Measurements from ENCODE around the gene GJB5.
"Not testable (repeated sequence)": the region's sequence is repeated elsewhere in the genome, so short reads cannot be mapped to it uniquely, and the experiment has no call there.

The GJB5 gene

GRCh38 chr1:34773114-34773513, 18.3 kb downstream of the GJB5 start:
- not testable (repeated sequence) for H3K4me3 ChIP-seq (ENCODE audit: low read depth, low read length)

DNA sequence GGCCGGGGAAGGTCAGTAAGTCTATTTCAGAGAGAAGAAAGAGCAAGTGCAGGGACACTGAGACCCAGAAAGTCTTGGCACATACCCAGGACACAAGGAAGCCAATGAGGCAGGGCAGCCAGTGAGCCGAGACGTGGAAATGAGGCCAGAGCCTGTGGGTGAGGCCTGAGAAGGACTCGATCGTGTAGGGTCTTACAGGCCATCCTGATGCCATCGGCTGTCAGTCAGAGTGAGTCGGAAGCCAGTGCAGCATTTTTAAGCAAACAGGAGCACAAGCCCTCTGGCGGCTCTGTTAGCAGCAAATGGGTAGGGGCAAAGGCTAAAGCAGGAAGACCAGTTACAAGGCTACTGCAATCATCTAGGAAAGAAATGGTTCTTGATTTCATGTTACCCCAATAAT, 20.1 kb downstream of the GJB5 start:
- no peak overlapping the region for H3K4me3 ChIP-seq (ENCODE audit: low read depth, low read length)

DNA sequence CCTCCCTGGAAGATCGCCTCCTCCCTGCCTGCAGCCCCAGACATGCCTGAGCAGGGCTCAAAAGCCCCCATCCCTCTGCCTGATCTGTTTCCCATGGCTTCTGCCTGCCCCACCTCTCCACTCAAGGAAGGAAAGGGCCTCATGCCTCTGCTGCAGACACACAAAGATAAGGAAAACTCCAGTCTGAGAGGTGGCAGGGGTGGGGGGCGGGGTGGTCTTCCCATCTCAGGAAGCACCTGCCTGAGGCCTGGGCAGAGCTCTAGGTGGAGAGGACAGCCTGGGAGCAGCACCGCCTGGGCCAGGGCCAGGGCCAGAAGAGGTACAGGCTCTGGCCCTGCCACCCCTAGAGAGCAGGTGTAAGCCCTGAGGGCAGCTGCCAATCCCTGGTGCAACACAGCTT, 22.1 kb downstream of the GJB5 start:
- H3K4me3 ChIP-seq (ENCODE audit: low read depth, low read length) = no peak overlapping the region

DNA sequence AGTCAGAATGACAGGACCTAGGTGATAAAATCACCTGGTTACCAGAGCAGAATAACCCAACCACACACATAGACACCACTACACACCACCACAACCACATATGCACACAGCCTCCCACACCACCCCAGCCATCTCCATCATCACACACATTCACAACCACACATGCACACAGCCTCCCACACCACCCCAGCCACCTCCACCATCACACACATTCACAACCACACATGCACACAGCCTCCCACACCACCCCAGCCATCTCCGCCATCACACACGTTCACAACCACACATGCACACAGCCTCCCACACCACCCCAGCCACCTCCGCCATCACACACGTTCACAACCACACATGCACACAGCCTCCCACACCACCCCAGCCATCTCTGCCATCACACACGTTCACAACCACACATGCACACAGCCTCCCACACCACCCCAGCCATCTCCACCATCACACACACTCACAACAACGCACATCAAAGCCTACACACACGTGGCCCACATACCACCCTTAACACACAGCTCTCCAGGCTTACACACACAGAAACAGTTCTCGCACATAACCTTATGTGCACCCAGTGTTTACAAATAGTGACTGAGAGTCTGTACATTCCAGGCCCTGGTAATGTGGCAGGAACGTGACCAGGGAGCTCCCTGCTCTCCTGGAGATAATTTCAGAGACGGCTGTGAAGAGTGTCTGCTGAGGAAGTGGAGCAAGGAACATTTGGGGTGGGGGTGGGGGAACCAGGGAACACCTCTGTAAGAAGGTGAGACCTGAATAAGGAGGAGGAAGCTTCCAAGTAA, 22.9 kb downstream of the GJB5 start:
- H3K4me3 ChIP-seq (ENCODE audit: low read depth, low read length) = no peak overlapping the region

DNA sequence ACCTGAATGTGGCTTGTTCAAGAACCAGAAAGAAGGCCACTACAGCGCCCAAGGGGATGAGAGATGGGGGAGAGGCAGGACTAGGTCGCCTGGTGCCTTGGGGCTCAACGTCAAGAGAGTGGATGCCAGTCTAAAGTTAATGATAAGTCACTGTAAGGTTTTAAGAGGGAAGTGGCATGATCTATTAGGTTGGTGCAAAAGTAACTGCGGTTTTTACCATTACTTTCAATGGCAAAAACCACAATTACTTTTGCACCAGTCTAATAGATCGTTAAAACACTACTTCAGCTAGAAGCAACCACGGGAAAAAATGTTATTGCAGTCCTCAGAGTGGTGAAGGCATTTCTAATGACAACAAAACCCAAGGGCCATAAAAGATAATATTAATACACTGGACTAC, 23.5 kb downstream of the GJB5 start:
- H3K4me3 ChIP-seq (ENCODE audit: low read depth, low read length) = no peak overlapping the region

GRCh38 chr1:34779005-34779404, 24.2 kb downstream of the GJB5 start:
- H3K4me3 ChIP-seq (ENCODE audit: low read depth, low read length) = no peak overlapping the region

DNA sequence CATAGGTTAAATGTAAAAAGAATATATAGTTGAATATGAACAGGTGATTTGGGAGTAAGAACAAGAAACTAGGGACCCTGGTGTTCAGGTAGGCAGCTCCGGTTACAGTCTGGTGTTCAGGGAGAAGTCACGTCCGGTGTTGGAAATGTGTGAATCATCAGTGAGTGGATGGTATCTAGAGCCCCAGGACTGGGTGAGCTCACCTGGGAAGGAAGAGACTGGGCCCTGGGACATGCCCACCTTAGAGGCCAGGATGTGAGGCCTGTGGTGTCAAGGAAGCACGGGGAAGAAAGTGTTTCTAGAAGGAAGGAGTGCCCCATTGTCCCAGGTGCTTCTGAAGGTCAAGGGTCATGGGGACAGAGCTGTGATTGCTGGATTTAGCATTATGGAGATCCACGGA, 24.7 kb downstream of the GJB5 start:
- no peak overlapping the region for H3K4me3 ChIP-seq (ENCODE audit: low read depth, low read length)

DNA sequence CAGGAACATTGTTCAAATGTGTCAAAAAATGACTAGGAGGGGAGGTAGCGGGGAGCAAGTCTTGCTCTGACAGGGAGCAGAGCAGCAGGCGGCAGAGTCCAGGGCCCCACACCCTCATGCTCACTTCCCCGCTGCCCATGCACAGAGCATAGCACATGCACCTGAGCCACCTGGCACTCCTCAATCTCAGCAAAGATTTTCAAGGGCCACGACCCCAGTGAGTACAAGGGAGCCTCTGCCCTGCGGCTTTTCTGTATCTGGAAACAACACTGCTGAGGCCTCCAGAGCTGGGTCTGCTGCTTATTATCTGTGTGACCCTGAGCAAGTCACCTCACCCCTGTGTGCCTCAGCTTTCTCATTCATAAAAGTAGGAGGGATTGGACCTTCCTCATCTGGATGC, 25.1 kb downstream of the GJB5 start:
- H3K4me3 ChIP-seq (ENCODE audit: low read depth, low read length) = no peak overlapping the region

- H3K4me3 ChIP-seq (ENCODE audit: low read depth, low read length) = no peak overlapping the region
Observed at GRCh38 chr1:34780528-34780927, 25.7 kb downstream of the GJB5 start.

DNA sequence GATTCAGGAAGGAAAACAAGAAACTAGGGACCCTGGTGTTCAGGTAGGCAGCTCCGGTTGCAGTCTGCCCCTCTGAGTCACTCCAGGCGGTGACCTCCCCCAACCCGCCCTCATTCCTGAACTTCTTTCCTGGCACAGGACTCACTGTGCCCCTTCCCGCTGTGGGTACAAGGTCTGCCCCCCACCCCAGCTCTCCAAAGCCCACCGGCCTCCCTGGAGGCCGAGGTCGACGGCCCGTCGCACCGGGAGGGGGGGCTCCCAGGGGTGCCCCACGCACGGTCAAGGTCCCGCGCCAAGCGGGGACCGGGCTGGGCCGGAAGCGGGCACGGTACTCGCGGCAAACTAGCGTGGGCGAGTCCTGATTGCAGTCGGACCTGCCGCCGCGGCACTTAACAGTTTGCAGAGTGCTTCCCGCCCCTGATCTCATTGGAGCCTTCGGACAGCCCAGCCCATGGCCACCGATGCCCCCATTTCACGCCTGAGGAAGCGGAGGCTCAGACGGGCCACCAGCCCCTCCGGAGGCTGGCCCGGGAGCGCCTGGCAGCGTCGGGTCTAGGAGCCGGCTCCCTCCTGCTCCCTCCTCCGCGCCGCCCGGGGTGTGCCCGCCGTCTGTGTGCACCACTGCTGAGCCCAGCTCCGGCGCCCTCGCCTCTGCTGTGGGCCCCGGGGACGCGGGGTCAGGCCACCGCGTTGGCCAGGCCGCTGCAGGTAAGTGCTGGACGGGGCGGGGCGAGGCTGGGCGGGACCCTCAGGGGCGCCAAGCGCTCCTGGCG, 26.4 kb downstream of the GJB5 start, which contains the start of gene GJB3:
Gene GJB3, plus strand, starts transcription at position 144 of the 773 bp plus-strand sequence. CDS start 3,549 bp downstream, outside the sequence.
- peak within 1 kb of the TSS; percentile 63 for H3K4me3 ChIP-seq (ENCODE audit: low read depth, low read length)

GRCh38 chr1:34781844-34782391, 27.1 kb downstream of the GJB5 start:
- peak overlapping the region; percentile 63 for H3K4me3 ChIP-seq (ENCODE audit: low read depth, low read length)

DNA sequence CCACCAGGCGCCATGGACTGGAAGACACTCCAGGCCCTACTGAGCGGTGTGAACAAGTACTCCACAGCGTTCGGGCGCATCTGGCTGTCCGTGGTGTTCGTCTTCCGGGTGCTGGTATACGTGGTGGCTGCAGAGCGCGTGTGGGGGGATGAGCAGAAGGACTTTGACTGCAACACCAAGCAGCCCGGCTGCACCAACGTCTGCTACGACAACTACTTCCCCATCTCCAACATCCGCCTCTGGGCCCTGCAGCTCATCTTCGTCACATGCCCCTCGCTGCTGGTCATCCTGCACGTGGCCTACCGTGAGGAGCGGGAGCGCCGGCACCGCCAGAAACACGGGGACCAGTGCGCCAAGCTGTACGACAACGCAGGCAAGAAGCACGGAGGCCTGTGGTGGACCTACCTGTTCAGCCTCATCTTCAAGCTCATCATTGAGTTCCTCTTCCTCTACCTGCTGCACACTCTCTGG, 29.9 kb downstream of the GJB5 start:
- no peak overlapping the region for H3K4me3 ChIP-seq (ENCODE audit: low read depth, low read length)

GRCh38 chr1:34785231-34785874, 30.5 kb downstream of the GJB5 start:
- no peak overlapping the region for H3K4me3 ChIP-seq (ENCODE audit: low read depth, low read length)

DNA sequence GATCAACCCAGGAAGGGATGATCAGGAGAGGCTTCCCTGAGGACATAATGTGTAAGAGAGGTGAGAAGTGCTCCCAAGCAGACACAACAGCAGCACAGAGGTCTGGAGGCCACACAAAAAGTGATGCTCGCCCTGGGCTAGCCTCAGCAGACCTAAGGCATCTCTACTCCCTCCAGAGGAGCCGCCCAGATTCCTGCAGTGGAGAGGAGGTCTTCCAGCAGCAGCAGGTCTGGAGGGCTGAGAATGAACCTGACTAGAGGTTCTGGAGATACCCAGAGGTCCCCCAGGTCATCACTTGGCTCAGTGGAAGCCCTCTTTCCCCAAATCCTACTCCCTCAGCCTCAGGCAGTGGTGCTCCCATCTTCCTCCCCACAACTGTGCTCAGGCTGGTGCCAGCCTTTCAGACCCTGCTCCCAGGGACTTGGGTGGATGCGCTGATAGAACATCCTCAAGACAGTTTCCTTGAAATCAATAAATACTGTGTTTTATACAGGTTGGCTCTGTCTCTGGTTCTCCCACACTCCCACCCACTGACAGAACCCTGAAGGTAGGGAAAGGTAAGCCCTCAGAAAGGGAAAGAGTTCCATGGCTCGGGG, 31.1 kb downstream of the GJB5 start:
- no peak overlapping the region for H3K4me3 ChIP-seq (ENCODE audit: low read depth, low read length)

DNA sequence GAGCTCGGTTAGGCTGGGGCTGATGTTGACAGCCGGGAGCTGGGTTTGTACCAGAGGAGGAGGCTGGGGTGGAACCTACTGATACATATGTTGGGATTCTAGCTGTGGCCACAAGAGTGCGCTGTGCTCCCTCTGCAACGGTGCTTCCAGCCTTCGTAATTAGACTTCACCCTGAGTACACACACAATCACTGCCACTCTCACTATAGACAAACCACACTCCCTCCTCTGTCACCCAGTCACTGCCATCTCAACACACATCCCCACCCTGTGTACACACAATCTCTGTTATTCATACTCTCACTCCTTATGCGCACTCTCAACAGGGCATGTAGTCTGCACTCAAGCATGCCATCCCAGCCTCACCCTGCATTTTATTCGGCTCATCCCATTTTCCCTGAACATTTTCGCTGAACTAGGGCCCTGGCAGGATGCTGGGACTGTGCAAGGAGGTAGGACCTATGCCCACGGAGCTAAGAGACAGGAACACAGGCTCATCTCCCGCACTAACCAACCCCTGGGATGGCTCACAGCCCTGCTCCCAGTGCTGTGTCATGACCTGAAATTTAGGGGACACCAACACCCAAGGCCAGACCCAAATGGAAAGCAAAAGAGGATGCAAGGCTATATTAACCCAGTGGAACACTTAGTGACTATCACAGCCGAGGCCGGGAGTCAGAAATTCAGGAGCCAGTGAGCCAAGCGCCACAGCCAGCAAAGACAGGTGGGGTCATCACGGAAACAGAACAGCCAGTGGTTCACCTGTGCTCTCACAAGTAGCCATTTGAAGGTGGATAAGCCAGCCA, 31.9 kb downstream of the GJB5 start:
- H3K4me3 ChIP-seq (ENCODE audit: low read depth, low read length) = no peak overlapping the region

GRCh38 chr1:34787461-34788420, 32.9 kb downstream of the GJB5 start:
- H3K4me3 ChIP-seq (ENCODE audit: low read depth, low read length) = no peak overlapping the region

- no peak overlapping the region for H3K4me3 ChIP-seq (ENCODE audit: low read depth, low read length)
Observed at GRCh38 chr1:34790985-34791384, 36.1 kb downstream of the GJB5 start.

- peak overlapping the region; percentile 29 for H3K4me3 ChIP-seq (ENCODE audit: low read depth, low read length)
Observed at GRCh38 chr1:34792424-34792823, 37.6 kb downstream of the GJB5 start.
